ENCODE results near the gene AFF3. TPM values are rescaled to one million over a fixed set of nuclear protein-coding genes. Genes with fewer than 3 reads are reported as not detected.

AFF3 gene
- total RNA-seq, 1 experiment from 2014 or later = 0.42 TPM

GRCh38 chr2:100135415-100135814 is 7.0 kb downstream of the AFF3 start:
- no TSS peak for BruUV-seq (replicated peaks)
- H3K4me3 Mint-ChIP-seq (ENCODE audit: unreplicated experiment) = no peak overlapping the region
- no peaks in the 10 kb centered on the region for H3K36me3 Mint-ChIP-seq (ENCODE audit: insufficient read depth, unreplicated experiment)
- DNase-seq (ENCODE audit: unreplicated experiment) = no peak
- POLR2A ChIA-PET = no interaction called here
- CTCF ChIA-PET = no interaction called here
- no peaks in the 10 kb centered on the region for H3K9me3 Mint-ChIP-seq (ENCODE audit: unreplicated experiment)
- intact Hi-C loops (cut with micrococcal nuclease) = no loop called here
- no peaks in the 10 kb centered on the region for H3K27me3 Mint-ChIP-seq (ENCODE audit: insufficient read depth, unreplicated experiment)
- no peak for TF ChIP-seq CTCF (IDR thresholded peaks at IDR 0.05; ENCODE audit: unreplicated experiment)
- H3K27ac Mint-ChIP-seq (ENCODE audit: low read depth, unreplicated experiment) = no peak overlapping the region
- no peaks in the 10 kb centered on the region for H3K4me1 Mint-ChIP-seq (ENCODE audit: insufficient read depth, unreplicated experiment)

- no peaks in the 10 kb centered on the region for H3K9me3 Mint-ChIP-seq (ENCODE audit: unreplicated experiment)
- no peaks in the 10 kb centered on the region for H3K36me3 Mint-ChIP-seq (ENCODE audit: insufficient read depth, unreplicated experiment)
- intact Hi-C loops (cut with micrococcal nuclease) = no loop called here
- H3K27ac Mint-ChIP-seq (ENCODE audit: low read depth, unreplicated experiment) = no peak overlapping the region
- ChIA-PET CTCF (interaction anchor here (1.1 kb wide), 2 partner anchors 76 to 250 kb away, joined by 3 read pairs; no protein-coding TSS in a partner anchor), POLR2A (interaction anchor here (0.7 kb wide), 1 partner anchor 392 kb away, joined by 3 read pairs; no protein-coding TSS in a partner anchor)
- no peak overlapping the region for H3K4me3 Mint-ChIP-seq (ENCODE audit: unreplicated experiment)
- DNase-seq (ENCODE audit: unreplicated experiment) = no peak
- no TSS peak for BruUV-seq (replicated peaks)
- no peaks in the 10 kb centered on the region for H3K27me3 Mint-ChIP-seq (ENCODE audit: insufficient read depth, unreplicated experiment)
- H3K4me1 Mint-ChIP-seq (ENCODE audit: insufficient read depth, unreplicated experiment) = peaks cover 3% of the 10 kb centered on the region
- TF ChIP-seq CTCF (IDR thresholded peaks at IDR 0.05; ENCODE audit: unreplicated experiment) = no peak
Measured at GRCh38 chr2:100130595-100131391, 11.6 kb downstream of the AFF3 start.

- no TSS peak for BruUV-seq (replicated peaks)
- DNase-seq (ENCODE audit: unreplicated experiment) = no peak
Measured at GRCh38 chr2:100126897-100127401, 15.4 kb downstream of the AFF3 start.

GRCh38 chr2:100126201-100126600 is 16.2 kb downstream of the AFF3 start:
- no TSS peak for BruUV-seq (replicated peaks)
- POLR2A ChIA-PET = no interaction called here
- intact Hi-C loops (cut with micrococcal nuclease) = no loop called here

More at GRCh38 chr2:100126897-100127401, 15.4 kb downstream of the AFF3 start:
- Mint-ChIP-seq H3K9me3 (ENCODE audit: unreplicated experiment) (no peaks in the 10 kb centered on the region), H3K27ac (ENCODE audit: low read depth, unreplicated experiment) (no peak overlapping the region), H3K27me3 (ENCODE audit: insufficient read depth, unreplicated experiment) (no peaks in the 10 kb centered on the region), H3K4me3 (ENCODE audit: unreplicated experiment) (no peak overlapping the region), H3K36me3 (ENCODE audit: insufficient read depth, unreplicated experiment) (no peaks in the 10 kb centered on the region), H3K4me1 (ENCODE audit: insufficient read depth, unreplicated experiment) (peaks cover 20% of the 10 kb centered on the region)
- no peak for TF ChIP-seq CTCF (IDR thresholded peaks at IDR 0.05; ENCODE audit: unreplicated experiment)
- intact Hi-C loops (cut with micrococcal nuclease) = no loop called here
- ChIA-PET CTCF (no interaction called here), POLR2A (no interaction called here)

More at GRCh38 chr2:100126201-100126600, 16.2 kb downstream of the AFF3 start:
- H3K4me3 Mint-ChIP-seq (ENCODE audit: unreplicated experiment) = no peak overlapping the region
- TF ChIP-seq CTCF (IDR thresholded peaks at IDR 0.05; ENCODE audit: unreplicated experiment) = no peak
- CTCF ChIA-PET = no interaction called here
- no peaks in the 10 kb centered on the region for H3K9me3 Mint-ChIP-seq (ENCODE audit: unreplicated experiment)
- H3K27me3 Mint-ChIP-seq (ENCODE audit: insufficient read depth, unreplicated experiment) = no peaks in the 10 kb centered on the region
- no peaks in the 10 kb centered on the region for H3K36me3 Mint-ChIP-seq (ENCODE audit: insufficient read depth, unreplicated experiment)
- no peak overlapping the region for H3K27ac Mint-ChIP-seq (ENCODE audit: low read depth, unreplicated experiment)
- H3K4me1 Mint-ChIP-seq (ENCODE audit: insufficient read depth, unreplicated experiment) = peaks cover 20% of the 10 kb centered on the region
- DNase-seq (ENCODE audit: unreplicated experiment) = no peak
